ENCODE results near the gene ANKFY1.

Gene ANKFY1

DNA sequence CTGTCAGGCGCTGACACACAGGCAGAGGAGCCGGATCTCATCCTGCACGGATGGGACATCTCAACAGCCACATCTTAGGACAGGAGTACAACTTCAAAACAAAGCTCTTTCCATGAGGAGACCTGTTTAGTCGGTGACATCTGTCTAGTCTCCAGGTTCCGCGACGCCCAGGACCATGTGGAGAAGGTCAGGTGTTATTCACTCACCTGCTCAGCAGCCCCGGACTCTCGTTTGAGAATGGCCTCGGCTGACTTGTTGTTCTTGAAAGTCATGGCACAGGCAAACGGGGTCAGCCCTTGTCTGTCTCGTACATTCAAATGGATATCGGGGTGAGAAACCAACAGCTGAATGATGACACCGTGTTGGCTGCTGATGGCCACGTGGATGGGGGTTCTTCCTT, 85.1 kb downstream of the ANKFY1 start:
- no peak for DNase-seq

DNA sequence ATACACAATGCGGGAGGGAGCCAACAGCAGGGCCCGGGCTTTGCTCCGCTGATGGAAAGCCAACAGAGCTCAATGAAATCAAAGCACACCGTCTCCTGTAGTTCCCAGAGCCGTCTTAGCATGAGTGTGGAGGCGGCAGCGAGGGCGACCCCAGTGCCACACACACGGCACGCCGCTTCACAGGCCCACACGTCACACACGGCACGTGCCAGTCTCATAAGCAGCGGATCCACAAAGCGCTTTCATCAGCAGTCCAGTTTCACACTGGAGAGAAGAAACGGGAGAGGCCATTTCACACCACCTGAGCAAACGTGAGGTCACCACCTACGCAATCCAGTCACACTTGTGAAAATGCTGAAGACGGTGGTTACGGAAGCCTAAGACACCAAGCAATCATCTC, 86.0 kb downstream of the ANKFY1 start:
- DNase-seq: no peak

DNA sequence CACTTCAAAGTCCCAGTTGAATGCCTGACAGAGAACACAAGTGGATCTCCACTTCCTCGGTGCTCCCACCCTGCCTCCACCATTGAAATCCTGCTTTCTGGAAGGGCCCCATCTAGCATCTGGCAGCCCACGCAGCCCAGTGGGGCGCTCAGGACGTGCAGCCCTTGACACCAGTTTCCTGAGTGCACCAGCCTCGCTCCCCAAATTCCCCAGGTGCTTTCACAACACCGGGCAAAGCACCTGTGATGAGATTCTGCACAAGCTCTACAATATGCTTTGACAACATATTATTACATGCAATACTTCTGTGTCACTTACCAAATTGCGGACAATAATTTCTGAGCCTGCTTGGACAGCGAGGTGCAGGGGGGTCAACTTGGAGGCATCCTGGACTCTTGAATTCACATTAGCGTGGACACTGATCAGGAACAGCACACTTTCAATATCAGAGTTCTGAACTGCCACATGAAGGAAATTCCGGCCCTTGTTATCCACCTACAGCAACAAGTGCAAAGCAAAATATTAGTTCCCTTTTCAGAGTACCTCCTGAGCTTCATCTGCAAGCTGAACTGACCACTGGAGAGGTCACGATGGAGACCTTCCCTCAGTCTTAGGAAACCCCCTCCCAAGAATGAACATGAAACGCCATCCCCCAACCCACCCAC, 86.8 kb downstream of the ANKFY1 start:
- no peak for DNase-seq

DNA sequence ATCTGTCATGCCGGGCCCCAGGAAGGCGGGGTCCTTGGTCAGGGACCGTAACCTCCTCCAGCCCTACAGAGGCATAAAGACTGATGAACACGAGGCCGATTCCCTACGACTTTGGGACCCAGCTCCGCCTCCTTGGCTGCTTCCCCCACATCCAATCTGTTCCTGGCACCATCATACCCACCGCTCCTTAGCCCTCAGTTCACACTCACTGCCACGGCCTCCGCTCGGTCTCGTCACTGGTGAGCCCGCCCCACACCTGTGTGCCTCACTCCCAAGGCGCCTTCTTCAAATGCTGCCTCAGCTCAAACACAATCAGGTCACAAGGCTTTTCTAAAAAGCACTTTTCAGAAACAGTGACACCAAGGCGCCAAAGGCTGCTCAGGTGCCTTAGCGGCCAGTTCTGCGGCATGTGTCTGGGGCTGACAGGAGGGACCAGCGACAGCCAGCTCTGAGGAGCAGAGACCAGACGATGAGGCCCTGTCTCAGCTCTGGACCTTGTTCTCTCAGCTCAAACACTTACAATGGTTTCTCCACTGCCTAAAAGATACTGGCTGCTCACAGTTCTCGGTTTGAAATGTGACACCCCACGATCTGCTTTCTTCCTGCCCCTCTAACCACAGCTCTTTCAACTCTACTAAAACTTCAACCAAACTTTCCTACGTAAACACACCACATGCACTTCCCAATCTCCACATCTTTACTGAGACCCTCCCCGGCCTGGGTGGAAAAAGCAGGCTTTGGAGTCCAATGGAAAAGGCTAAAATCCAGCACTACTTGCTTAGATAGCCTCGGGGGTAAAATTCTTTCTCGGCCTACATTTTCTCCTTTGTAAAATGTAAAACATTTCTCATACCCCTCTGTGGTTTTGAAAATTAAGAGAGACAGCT, 87.6 kb downstream of the ANKFY1 start:
- DNase-seq: no peak

DNA sequence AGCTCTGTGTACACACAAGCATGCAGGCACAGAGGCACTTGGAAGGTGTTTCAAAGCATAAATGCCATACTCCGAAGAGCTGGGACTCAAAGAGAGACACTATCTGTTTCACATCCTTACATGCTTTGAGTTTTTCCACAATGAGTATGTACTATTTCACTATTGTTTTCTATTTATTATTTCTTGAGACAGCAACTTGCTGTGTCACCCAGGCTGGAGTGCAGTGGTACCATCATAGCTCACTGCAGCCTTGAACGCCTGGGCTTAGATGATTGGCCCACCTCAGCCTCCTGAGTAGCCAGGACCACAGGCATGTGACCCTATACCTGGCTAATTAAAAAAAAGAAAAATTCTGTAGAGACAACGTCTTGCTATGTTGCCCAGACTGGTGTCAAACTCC, 89.2 kb downstream of the ANKFY1 start:
- no peak for DNase-seq

DNA sequence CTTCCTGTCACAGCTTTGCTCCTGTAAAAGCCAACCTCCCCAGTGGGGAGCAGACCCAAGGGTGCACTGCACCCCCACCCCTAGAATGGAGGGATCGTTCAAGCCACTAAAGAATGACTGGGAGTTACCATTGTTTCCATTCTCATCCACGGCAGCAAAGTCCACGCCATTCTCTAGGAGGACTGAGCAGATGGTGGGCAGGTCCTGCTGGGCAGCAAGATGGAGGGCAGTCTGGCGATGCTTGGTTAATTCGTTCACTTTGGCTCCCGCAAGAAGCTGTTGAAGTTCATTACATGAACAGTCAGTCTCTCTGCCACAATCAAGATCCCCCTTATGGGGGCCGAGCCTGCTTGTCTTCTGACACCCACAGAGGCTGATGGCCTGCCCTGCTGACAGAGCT, 90.0 kb downstream of the ANKFY1 start:
- no peak for DNase-seq

DNA sequence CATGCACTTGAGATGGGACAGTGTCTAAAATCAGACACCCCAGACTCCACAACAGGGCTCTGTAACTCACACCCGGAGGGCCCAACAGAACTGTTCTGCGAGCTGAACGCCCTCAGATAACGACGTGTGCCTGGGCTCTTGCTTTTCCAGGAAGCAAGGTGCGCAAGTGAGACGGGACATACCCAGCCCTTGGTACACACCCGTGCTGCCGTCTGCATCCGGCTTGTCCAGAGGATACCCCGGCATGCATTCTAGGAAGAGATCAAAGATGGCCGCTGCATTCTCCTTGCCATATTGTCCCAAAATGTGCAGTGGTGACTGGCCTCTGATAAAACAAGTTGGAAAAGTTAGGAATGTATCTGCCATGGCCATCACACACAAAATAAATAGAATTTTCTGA, 91.4 kb downstream of the ANKFY1 start:
- no peak for DNase-seq

DNA sequence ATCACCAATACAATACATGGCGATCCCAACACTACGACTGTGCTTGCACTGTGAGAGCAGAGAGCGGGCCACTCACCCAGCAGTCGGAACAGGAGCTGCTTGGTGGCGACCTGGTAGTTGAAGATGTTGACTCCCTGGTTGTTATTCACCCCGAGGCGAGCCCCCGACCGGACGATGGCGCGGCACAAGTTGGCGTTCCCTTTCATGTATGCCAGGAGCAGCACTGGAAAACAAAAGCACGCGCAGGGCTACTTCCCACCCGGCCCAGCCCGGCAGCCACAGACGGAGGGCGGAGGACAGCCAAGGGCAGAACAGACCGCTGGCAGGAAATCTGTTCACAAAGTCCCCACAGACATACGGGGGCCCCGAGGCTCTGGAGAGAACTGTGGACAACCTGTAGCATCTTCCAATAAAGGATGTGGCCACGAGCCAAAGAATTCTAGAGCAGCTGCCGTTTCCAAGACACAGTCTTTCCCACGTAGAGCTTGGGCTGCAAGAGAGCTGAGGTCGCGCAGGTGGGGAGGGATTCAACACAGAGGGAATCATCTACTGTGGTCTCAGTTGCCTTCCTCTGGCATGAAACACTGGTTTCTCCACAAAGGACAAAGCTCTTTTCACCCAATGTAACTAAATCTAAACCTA, 93.0 kb downstream of the ANKFY1 start:
- DNase-seq: no peak

DNA sequence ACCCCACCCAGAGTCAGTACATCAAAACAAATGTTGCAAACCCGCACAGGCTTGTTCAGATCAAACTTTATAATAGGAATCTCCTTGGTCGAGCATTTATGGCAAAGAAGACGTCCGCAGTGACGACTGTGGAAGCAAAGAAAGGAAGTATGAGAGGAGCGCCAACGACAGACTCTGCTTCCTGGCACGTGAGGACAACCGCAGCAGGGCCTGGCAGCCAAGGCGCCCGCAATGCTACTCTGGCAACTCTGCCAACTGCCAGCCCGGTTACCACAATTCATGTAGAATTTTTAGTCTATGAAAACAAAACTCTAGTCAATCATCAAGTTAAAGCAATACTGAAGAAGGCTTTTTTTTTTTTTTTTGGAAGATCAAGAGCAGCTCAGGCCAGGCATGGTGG, 96.0 kb downstream of the ANKFY1 start:
- no peak for DNase-seq

DNA sequence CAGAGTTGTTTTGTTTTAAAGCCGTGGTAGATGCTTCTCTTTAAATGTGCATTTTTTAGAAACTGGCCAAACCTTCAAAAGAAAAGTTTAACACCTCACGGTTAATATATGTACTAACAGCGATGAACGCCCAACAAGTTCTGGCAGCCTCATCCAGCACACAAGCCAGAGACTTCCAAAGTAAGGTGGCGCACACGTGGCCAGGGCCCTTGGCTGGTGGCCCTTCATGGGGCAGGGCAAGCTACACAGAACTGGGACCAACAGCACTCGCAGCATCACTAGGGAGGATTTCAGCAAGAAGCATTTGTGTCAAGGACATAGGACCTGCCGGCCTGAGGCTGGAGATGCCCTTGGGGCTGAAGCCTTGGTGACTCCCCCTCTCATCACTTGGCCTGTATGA, 97.4 kb downstream of the ANKFY1 start:
- DNase-seq: no peak

DNA sequence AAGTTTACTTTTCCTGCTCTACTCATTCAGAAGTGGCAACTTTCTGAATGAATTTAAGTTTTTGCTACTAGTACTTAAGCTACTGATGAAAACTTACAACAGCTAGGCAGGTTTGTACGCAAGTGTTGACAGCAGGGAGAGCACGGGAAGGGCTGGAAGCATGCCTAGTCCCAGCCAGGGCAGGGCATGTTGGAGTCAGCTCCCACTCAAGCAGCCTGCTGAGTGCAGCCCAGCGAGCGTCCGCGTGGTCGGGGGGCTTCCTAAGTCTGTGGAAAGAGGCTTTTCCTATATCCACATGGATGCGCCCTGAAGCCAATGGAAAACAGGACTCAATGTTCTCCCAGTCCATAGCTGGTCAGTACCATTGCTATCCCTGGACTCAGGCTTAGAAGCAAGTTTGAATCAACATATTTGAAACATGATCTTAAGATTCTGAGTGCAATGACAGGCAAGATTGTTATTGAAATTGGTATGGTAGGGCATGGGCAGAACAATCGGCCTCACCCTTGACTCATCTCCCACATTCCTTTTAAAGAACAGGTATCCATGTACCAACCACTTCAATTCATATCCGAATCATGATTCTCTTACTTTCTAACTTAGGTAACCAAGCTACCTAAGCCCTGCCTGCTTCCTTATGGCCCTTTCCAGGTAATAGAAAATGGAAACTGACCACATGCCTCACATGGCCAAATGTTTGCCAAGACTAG, 98.3 kb downstream of the ANKFY1 start:
- DNase-seq: no peak

DNA sequence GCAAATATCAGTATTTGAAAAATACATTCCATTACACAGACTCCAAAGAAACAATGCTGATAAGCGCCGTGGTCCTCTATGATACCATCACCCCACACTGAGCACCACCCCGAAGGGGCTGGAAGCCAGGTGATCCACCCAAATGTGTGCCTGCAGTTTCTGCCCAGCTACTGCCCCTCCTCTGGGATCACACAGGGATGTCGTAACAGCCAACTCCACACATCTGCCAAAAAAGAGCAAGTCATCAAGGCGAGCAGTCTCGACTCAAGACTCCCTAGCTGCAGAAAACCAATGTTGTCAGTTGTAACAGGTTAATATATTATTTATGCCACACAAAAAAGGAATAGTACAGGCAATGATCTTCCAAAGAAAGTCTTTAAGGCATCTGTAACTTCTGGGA, 99.8 kb downstream of the ANKFY1 start:
- no peak for DNase-seq

DNA sequence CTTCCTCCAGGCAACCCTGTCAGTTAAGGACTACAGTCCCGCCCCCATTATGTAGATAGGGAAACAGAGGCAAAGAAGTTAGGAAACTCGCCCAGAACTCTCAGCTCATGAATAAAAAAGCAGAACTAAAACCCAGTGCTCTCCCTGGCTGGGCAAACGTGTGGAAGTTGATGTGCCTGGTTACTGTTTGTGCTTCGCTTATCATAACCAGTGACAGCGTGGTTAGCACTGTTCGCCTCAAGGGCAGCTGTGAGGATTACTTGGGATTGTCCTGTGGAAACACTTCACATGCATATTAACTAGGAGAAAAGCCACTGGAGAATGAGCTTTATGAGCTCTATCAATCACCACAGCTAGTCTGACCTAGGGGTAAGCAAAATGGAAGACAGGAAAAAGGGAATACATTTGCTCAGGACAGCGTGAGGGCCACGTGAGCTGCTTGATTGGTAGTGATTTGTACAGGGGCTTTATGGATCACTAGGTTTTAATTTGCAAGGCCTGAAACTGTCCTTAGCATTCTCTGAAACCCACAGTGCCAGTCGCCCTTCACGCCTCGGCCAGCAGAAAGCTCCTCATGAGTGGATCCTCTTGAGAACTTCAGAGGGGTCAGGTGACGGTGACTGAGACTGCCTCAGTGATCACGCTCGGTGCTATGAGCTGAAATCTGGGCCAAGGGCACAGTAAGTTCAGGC, 100.9 kb downstream of the ANKFY1 start:
- DNase-seq: no peak

DNA sequence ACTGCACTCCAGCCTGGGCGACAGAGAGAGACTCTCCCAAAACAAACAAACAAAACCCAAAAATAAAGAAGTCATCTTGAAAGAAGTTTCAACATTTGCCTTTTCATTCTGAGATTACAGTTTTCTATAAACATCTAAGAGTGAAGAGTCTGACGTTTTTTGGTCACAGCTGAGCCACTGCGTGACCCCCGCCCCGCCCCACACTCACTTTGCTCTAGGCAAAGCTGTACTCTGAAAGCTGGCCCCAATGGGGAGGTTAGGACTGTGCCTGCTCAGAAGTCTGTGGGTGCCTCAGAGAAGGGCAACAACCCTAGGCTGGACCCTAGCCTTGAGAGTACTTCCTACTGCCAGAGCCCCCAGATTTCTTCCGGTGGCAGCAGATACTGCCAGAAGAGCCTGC, 101.5 kb downstream of the ANKFY1 start:
- DNase-seq: no peak

DNA sequence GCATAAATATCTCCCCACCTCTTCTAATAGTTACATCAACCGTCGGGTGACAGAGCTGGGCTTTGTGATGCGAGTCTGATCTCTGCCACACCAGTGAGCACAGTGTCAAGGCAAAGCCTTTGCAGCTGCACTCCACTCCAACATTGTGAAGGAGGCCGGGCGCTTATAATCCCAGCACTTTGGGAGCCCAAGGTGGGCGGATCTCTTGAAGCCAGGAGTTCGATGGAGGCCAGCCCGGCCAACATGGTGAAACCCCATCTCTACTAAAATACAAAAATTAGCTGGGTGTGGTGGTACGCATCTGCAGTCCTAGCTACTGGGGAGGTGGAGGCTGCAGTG, 101.8 kb downstream of the ANKFY1 start:
- no peak for DNase-seq

DNA sequence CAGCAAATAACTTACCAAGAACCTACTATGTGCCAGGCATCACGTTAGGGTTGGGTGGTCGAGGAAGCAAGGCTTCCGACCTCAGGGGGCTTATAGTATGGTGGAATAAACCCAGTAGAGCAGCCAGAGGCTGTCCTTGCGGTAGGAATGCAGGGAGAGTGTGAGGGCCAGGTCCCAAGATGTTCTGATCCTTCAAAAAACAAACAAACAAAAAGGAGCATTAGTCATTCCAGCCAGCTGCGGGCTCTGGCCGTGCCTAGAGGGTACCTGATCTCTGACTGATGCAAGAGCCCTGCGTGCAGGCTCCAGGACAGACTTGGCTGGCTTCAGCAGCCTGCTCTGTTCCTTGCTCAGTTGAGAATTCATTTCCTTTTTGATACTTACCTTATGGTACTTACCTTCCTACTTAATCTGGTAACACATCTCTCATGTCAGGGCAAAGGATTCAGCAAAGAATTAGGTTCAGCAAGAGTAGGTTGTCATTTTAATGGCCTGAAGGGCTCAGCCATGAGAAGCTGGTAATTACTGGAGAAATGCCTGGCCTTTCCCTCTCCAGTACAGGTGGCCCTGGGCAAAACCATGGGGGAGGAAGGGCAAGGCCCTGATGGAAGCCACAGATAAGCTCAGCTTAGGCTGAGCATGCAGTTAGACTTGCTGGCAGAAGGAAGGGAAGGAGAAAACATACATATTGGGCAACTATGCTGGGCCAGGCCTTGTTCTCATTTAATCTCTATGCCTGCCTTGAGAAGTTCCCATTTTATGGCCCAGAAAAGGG, 102.4 kb downstream of the ANKFY1 start:
- peak; percentile 79 for DNase-seq

DNA sequence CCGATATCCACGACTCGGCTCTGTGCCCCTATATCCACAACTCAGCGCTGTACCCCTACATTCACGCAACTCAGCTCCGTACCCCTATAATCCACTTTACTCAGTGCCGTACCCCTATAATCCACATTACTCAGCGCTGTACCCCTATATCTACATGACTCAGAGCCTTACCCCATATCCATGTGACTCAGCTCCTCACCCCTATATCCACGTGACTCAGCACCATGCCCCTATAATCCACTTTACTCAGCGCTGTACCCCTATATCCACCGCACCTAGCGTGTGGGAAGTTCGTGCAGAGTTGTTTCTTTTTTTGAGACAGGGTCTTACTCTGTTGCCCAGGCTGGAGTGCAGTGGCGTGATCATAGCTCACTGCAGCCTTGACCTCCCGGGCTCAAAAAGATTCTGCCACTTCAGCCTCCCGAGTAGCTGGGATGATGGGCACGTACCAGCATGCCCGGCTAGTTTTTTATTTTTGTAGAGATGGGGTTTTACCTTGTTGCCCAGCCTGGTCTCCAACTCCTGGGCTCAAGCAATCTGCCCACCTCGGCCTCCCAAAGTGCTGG, 103.4 kb downstream of the ANKFY1 start:
- DNase-seq: no peak

DNA sequence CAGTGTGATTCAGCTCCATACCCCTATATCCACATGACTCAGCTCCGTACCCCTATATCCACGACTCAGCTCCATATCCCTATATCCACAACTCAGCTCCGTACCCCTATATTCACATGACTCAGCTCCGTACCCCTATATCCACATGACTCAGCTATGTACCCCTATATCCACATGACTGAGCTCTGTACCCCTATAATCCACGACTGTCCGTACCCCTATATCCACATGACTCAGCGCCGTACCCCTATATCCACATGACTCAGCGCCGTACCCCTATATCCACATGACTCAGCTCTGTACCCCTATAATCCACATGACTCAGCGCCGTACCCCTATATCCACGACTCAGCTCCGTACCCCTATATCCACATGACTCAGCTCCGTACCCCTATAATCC, 104.0 kb downstream of the ANKFY1 start:
- no peak for DNase-seq

DNA sequence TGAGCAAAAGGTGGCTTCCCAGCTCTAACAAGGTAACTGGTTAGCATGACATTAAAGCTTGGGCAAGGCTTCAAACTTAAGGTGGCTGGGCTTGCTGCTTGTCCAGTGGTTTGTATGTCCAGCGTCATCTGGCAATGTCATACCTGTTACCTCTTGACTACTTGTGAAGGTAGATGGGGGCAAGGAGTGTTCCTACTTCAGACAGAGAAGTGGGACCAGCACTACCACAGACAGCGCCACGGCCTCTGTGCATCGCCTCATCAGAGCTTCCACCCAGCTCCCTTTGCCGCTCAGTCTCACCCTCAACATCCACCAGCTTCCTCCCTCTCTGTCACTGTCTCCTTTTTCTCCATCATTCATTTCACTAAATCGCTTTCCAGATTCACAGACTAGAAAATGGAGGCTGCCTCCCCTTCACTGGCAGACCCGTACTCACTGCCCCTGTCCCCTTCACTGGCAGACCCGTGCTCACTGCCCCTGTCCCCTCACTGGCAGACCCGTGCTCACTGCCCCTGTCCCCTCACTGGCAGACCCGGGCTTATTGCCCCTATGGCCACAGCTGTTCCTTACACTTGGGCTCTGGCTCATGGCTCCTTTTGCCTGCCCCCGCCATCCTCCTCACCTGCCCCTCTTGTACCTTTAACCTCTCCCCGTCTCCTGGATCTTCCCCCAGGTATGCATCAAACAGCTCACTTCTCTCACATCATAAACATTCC, 106.0 kb downstream of the ANKFY1 start:
- no peak for DNase-seq

DNA sequence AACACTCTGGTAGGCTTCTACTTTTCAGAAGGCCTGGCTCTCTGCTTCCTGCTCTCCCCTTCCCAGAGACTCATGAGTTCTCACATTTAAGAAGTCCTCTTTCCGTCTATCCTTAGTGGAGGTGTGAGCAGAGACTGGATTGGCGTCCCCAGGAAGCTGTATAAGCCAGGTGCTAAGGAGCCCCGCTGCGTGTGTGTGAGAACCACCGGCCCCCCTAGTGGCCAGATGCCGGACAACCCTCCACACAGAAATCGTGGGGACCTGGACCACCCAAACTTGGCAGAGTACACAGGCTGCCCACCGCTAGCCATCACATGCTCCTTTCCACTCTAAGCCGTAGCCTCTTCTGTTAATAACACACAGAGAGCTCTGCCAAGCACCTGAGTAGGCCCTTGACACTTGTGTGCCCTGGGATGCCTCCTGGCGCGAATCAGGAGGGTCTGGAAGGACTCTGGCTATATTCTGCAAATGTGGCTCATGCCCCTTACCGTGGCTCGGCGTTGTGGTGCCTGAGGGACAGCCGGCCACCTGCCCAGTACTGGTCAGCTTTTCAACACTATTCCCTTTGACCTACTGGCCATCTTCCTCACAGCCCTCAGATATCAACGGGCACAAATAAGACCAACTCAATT, 106.9 kb downstream of the ANKFY1 start:
- no peak for DNase-seq
